Measurements from ENCODE around the gene SSC4D. TPM values are rescaled to one million over a fixed set of nuclear protein-coding genes. Genes with fewer than 3 reads are reported as not detected.
A peak's percentile ranks its signal among the peaks of the same experiment; 100 is the strongest.
"Not testable (repeated sequence)": the region's sequence is repeated elsewhere in the genome, so short reads cannot be mapped to it uniquely, and the experiment has no call there.

The SSC4D gene
- total RNA-seq: 0.89 TPM

GRCh38 chr7:76409537-76409936, at the start of gene SSC4D:
TSS of gene SSC4D (minus strand) at chr7:76409697. CDS start at chr7:76404439, 5,258 bp downstream.
- no peak for DNase-seq

GRCh38 chr7:76458504-76458903, 49.0 kb upstream of the SSC4D start:
- DNase-seq: not testable (repeated sequence)

- not testable (repeated sequence) for DNase-seq
Observed at GRCh38 chr7:76457017-76457416, 47.5 kb upstream of the SSC4D start.

- peak; percentile 6 for DNase-seq
Observed at GRCh38 chr7:76445577-76446008, 36.1 kb upstream of the SSC4D start.

GRCh38 chr7:76443846-76444245, 34.3 kb upstream of the SSC4D start:
- DNase-seq: not testable (repeated sequence)

- not testable (repeated sequence) for DNase-seq
Observed at GRCh38 chr7:76442664-76443446, 33.4 kb upstream of the SSC4D start.

- not testable (repeated sequence) for DNase-seq
Observed at GRCh38 chr7:76441792-76442191, 32.3 kb upstream of the SSC4D start.

GRCh38 chr7:76440404-76440803, 30.9 kb upstream of the SSC4D start:
- DNase-seq: not testable (repeated sequence)

GRCh38 chr7:76439120-76439888, 29.8 kb upstream of the SSC4D start:
- DNase-seq: not testable (repeated sequence)

GRCh38 chr7:76437873-76438272, 28.4 kb upstream of the SSC4D start:
- DNase-seq: peak; percentile 0

- DNase-seq: no peak
Observed at GRCh38 chr7:76430836-76431235, 21.3 kb upstream of the SSC4D start.

- no peak for DNase-seq
Observed at GRCh38 chr7:76430211-76430610, 20.7 kb upstream of the SSC4D start.

- peak; percentile 1 for DNase-seq
Observed at GRCh38 chr7:76428868-76429805, 19.6 kb upstream of the SSC4D start.

GRCh38 chr7:76428149-76428823, 18.8 kb upstream of the SSC4D start:
- no peak for DNase-seq

- DNase-seq: no peak
Observed at GRCh38 chr7:76427635-76428034, 18.1 kb upstream of the SSC4D start.

- DNase-seq: no peak
Observed at GRCh38 chr7:76426246-76426645, 16.7 kb upstream of the SSC4D start.

- DNase-seq: not testable (repeated sequence)
Observed at GRCh38 chr7:76425558-76425957, 16.1 kb upstream of the SSC4D start.

- no peak for DNase-seq
Observed at GRCh38 chr7:76425156-76425555, 15.7 kb upstream of the SSC4D start.

- no peak for DNase-seq
Observed at GRCh38 chr7:76424413-76425111, 15.1 kb upstream of the SSC4D start, which contains the start of gene ZP3. TSS of gene ZP3 (plus strand) at chr7:76424950. CDS start at chr7:76424965, 15 bp downstream.

GRCh38 chr7:76423666-76424412, 14.3 kb upstream of the SSC4D start:
- no peak for DNase-seq
